ENCODE measurements around the gene MMP26. TPM values are rescaled to one million over a fixed set of nuclear protein-coding genes. Genes with fewer than 3 reads are reported as not detected.
A peak's percentile ranks its signal among the peaks of the same experiment; 100 is the strongest.

The MMP26 gene
- not detected in 2 replicates for total RNA-seq
- polyA plus RNA-seq (2012): not detected

DNA sequence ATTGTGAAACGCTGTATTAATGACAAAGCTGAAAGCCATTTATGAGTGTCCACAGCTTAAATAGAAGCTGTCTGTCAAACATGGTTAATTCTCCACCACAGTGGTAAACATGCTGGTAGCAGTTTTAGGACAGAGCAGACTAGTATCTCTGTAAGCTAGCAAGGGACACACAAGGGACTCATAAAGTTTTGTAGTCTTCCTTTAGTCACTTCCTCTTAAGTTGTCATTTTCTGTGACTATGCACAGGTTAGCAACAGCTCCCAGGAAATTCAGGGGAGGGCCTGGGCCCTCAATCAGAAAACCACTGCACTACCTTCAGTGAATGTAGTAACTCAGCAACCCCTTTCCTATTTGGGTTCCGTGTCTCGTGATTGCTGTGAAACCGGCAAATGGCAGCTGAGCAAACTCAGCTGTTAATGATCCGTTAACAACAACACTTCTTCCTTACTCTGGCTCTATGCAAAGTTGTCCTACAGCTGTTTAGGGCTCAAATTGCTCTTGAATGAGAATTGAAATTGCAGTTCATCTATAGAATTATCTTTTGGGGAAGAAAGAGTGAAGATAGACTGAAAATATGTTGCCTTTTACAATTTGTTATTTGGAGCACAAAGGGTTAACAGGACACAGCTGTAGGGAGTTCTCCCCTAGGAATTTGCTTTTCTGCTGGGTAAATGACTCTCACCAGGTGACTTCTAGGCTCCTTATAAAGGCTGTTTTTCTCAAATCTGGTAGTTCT lies at the start of gene MMP26:
Gene MMP26 (plus strand): TSS at position 731 of the 736 bp plus-strand sequence.
- DNase-seq (ENCODE audit: low read depth): peak; percentile 57

DNA sequence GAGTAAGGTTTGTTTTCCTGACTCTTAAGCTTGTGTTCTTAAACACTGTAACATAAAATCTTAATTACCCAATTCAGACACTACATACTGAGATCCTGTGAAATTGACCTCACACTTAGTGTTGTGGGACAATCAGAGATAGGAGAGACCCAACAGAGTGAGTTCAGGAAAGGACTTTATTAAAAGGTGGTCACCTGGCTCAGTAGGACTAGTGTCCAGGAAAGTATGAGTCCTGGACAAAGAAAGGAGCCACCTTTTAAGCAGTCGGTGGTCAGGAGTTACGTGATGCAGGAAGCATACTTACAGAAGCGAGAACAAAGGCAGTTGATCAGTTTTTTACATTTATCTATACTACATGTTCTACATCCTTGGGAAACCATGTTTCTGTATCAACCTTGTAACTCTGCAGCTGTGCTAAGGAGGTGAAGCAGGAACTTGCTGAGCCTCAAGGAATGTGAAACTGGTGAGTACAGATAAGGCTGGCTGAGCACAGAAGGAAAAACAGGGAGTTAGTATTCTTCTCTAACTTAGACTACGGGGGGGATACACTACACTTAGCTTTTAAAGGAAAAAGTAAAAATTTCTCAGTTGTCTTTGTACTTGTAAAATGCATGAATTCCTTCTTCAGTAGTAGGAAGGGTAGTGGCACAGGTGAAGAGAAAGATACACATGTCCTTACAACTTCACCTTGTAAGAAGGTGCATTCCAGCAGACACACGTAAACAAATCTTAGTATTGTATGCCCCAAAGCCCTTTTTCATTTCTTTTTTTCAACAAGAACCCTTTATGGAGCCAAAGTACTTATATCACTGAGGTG lies 45.7 kb upstream of the MMP26 start:
- no peak for DNase-seq (ENCODE audit: low read depth)

- DNase-seq (ENCODE audit: low read depth): no peak
These were observed 41.7 kb upstream of the MMP26 start for GRCh38 chr11:4662876-4663275.

- no peak for DNase-seq (ENCODE audit: low read depth)
These were observed 40.4 kb upstream of the MMP26 start for GRCh38 chr11:4664183-4664582.

DNA sequence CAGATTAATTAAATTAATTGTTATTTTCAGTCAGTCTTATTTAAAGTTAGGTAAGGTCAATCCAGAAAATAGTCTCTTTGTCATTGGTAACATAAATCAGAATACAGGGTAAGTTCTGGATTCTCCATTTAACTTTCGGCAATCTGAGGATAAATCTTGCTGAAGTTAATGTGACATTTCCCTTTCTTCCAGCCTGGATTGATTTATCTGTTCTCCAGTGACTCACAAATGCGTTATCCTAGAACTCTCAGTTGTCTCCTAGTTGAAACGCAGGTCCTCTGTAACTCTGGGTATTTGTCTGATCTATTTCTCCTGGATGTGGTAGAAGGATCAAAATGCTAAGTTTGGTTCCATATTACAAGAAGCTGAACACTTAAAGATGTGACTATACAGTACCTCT lies 39.8 kb upstream of the MMP26 start:
- no peak for DNase-seq (ENCODE audit: low read depth)

- no peak for DNase-seq (ENCODE audit: low read depth)
These were observed 39.2 kb upstream of the MMP26 start for GRCh38 chr11:4665424-4665823.

- DNase-seq (ENCODE audit: low read depth): no peak
These were observed 32.8 kb upstream of the MMP26 start for GRCh38 chr11:4671741-4672140.

- DNase-seq (ENCODE audit: low read depth): peak; percentile 43
These were observed 32.1 kb upstream of the MMP26 start for GRCh38 chr11:4672470-4672869.

GRCh38 chr11:4673781-4674180 lies 30.8 kb upstream of the MMP26 start:
- DNase-seq (ENCODE audit: low read depth): peak; percentile 4

GRCh38 chr11:4677948-4678347 lies 26.6 kb upstream of the MMP26 start:
- DNase-seq (ENCODE audit: low read depth): no peak

GRCh38 chr11:4680341-4680740 lies 24.2 kb upstream of the MMP26 start:
- no peak for DNase-seq (ENCODE audit: low read depth)

GRCh38 chr11:4682623-4683419 lies 21.8 kb upstream of the MMP26 start:
- DNase-seq (ENCODE audit: low read depth): no peak

DNA sequence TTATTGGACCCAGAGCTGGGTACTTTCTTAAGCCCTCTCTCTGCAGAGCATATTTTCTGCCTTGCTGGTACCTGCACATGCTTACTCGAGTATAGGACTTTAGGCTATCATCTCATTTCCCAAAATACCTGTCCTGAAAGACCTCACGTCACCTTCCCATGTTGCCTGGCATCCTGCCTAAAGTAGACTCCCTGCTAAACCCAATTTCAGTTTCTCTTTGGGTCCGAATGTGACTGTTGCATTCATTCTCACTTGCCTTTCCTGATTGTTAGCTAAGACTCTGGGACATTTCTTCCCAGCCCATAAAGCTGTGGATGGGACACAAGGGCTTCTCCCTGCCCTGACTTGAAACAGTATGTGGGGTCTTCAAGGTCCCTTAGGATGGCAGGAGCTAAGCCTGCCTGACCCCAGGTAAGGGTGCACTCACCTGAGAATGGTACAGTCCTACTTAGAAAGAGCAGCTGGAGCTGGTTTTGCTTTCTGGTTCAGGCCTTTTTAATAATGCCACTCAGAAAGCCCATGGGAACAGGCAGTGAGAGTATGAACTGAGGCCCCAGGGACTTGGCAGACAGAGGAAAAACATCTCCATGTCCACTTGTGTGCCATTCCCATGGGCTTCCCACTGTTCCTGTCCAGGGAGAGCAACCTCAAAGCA lies 19.8 kb upstream of the MMP26 start:
- DNase-seq (ENCODE audit: low read depth): no peak

DNA sequence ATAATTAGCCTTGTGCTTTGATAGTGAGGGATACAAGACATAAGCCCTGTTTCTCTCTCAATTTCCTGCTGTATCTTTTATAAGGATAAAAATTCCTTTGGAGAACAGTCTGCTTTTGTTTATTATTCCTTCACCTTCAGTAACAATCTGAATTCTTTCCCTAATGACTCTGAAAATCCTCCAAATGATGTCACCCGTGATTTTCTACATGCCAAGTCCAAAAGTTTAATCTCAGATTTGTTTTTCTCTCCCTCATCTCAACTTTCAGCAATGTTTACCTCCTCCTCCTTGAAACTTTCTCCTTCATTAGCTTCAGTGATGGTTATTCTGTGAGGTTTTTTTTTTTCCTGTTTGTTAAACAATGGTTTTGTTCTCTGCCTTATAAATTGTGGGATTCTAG lies 9.1 kb upstream of the MMP26 start:
- no peak for DNase-seq (ENCODE audit: low read depth)

DNA sequence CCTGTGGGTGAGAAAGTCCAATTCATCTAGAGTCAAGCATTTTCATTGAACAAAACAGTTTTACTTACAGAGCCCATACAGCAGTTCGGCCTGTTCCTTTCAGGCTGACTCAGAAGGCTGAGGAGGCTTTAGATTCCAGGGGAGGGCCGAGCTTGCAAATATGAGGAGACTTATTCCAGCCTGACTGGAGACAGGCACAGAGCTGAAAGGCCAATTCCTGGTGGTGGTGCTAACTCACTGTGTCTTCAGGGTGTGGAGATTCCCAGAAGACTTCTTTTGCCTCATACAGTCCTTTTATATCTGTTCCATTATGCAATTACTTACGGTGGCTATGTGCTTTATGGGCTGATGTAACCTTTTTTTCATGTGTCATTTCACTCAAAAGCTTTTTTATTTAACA lies 7.0 kb upstream of the MMP26 start, which contains the start of gene OR51E2:
Gene OR51E2 (minus strand): TSS at position 269 of the 400 bp plus-strand sequence. CDS start 15,142 bp downstream, outside the sequence.
- peak; percentile 14 for DNase-seq (ENCODE audit: low read depth)

DNA sequence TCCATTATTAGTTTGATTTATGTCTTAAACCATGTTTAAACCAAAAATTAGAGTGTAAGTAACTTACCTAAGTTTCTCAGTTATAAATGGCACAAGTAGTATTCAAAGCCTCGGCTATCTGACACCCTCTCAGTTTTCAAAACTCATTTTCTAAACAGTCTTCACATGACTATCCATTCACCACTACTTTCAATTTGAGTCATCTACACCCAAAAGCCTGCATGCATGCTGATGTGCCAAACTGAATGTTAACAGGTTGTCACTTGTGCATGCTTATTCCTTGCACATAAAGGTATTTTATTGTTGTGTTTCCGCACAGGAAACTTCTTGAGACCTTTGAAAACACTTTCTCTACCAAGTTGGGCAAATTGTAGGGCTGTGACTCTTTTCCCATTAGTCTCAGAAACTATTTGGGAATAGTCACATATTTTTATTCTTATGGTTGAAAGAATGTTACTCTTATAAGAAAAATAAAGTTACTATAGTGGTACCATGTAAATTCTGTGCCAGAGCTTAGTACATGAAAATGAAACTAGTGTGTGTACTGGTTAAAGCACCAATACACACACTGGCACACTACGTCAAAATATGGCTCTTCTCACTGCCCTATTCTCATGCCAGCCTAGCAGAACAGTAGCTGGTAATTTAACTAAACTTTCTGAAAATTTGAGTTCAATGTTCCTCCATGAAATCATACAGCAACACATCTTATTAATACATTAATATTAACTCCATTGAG lies 4.7 kb upstream of the MMP26 start:
- no peak for DNase-seq (ENCODE audit: low read depth)

- DNase-seq (ENCODE audit: low read depth): no peak
These were observed 4.2 kb upstream of the MMP26 start for GRCh38 chr11:4700436-4700820.

DNA sequence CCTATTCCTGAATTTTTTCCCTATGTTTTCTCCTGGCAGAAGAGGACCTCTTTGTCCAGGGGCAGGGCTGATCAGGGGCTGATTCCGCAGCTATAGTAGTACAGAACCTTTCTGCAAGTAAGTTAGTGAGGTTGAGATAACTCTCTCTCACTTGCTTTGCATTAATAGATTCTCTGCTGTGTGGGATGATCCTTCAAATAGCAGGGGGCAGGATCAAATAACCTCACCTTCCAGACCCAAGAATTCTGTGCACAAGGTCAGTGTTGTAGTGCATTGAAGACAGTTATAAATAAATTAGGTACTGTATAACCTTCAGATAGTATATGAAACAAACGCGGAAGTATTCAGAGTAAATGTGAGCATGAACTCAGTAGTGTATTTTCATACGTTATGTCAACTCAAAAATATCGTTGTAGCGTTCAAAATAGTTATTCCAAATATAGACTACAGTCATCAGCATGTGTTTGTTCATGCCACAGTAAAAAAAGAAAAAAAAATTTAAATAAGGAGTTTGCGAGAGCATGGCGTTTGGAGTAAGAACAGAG lies 278 bp downstream of the MMP26 start:
- DNase-seq (ENCODE audit: low read depth): no peak

GRCh38 chr11:4713241-4713640 lies 8.7 kb downstream of the MMP26 start:
- DNase-seq (ENCODE audit: low read depth): no peak

- no peak for DNase-seq (ENCODE audit: low read depth)
These were observed 9.7 kb downstream of the MMP26 start for GRCh38 chr11:4714300-4714699.

Data from myocyte (in vitro differentiated cells).